Measurements from ENCODE around the gene FTO.

DNA sequence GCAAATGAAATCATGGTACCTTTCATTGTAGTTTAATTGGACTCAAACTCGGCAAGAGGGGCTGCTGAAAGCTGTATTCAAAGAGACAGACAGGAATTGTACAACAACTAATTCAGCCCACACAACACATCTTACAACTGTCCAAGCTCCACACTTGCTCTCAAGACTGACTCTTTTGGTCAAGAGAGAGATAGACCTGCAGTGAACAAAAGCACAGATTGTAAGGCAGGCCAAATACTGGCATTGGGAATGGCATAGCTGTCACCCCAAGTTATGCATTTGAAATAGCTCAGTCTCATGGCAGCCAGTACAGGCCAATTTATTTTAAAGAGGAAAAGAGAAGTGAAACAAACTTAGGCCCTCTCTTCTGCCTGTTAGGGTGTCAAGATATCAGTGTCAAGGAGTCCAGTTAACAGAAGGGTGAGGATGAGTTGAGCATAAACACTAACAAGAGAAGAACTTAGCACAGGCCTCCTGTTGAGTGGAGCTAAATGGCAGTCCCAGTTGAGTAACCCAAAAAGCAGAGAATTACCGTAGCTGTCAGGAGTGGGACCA is 366.9 kb downstream of the FTO start:
- TF ChIP-seq, protein P1, sequence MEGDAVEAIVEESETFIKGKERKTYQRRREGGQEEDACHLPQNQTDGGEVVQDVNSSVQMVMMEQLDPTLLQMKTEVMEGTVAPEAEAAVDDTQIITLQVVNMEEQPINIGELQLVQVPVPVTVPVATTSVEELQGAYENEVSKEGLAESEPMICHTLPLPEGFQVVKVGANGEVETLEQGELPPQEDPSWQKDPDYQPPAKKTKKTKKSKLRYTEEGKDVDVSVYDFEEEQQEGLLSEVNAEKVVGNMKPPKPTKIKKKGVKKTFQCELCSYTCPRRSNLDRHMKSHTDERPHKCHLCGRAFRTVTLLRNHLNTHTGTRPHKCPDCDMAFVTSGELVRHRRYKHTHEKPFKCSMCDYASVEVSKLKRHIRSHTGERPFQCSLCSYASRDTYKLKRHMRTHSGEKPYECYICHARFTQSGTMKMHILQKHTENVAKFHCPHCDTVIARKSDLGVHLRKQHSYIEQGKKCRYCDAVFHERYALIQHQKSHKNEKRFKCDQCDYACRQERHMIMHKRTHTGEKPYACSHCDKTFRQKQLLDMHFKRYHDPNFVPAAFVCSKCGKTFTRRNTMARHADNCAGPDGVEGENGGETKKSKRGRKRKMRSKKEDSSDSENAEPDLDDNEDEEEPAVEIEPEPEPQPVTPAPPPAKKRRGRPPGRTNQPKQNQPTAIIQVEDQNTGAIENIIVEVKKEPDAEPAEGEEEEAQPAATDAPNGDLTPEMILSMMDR (IDR thresholded peaks at IDR 0.05 in 4 of 5, conservative IDR thresholded peaks at IDR 0.05 in 1 of 5): no peak
- no peak for TF ChIP-seq POLR2A (IDR thresholded peaks at IDR 0.05)

All from gastrocnemius medialis (tissue), 4 donors.